Muscle of back (tissue), 11 donors: Measurements from ENCODE around the gene EIPR1. TPM values are rescaled to one million over a fixed set of nuclear protein-coding genes. Genes with fewer than 3 reads are reported as not detected.

Source experiments
- DNase-seq, 3 donors: peaks; one replicate each; pipeline versions ENCODE4 v3.0.0 to v3.0.0-alpha.2; 2013
- polyA plus RNA-seq, 10 donors: library from polyadenylated mRNA; unstranded; fragments of 120-200 nt; gene quantifications; one replicate each; pipeline ENCODE4 v1.2.1, GENCODE V29; 2013; ENCODE audit not compliant: insufficient read length in 10 of 10

Gene EIPR1
- polyA plus RNA-seq, 10 donors: 12.7 to 21.8 (median 17.3) TPM

DNA sequence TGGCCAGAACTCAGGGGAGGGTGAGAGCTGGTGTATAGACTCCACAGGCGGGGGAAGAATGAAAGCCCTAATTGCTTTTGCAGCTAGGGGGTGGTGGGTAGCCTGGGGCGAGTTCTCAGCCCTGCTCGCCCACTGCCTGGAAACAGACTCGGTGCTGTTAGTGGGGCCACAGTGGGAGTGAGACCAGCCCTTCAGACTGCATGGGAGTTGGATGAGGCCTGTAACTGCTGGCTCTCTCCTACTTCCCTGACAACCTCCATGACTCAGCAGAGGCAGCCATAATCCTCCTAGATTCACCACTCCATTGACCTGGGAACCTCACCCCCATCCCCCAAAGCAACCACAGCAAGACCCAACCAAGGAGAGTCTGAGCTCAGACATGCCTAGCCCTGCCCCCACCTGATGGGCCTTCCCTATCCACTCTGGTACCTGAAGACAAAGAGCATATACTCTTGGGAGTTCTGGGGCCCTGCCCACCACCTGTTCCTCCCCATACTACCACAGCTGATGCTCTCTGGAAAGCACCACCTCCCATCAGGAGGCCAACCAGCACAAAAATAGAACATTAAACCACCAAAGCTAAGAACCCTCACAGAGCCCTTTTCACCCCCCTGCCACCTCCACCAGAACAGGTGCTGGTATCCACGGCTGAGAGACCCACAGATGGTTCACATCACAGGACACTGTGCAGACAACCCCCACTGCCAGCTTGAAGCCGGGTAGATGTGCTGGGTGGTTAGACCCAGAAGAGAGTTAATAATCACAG lies 226.3 kb downstream of the EIPR1 start:
- DNase-seq: no peak

DNA sequence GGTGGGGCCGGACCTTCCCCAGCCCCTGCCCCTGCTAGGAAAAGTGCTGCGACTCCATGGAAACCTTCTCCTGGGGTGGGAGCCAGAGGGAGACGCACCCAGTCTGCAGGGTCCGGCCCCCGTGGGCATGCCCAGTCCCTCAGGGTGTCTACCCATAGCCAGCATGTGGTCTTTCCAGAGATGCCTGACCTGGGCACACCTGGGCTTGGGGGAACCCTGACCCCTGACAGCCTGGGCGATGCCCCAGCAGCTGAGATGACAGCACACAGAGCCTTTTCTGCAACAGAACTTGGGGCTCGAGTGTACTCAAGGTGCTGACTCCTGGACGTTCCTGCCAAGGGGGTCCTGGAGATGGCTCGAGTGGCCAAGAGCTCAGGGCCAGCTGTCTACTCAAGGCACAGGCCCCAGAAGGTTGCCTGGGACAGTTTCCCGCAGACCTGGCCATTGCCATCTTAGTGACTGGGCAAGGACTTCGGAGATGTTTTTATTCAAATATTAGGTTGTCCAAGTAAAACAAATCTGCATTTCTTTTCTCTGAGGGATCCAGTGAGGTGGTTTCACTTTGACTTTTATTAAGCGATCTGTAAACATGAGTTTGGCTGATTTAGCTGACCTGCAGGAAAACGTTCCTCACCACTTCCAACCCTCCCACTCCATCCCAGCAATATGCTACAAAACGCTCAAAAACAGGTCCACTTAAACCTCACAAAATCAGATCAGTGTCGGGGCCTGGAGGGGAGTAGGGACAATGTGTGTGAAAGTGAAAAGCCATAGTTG lies 228.0 kb downstream of the EIPR1 start:
- no peak for DNase-seq

DNA sequence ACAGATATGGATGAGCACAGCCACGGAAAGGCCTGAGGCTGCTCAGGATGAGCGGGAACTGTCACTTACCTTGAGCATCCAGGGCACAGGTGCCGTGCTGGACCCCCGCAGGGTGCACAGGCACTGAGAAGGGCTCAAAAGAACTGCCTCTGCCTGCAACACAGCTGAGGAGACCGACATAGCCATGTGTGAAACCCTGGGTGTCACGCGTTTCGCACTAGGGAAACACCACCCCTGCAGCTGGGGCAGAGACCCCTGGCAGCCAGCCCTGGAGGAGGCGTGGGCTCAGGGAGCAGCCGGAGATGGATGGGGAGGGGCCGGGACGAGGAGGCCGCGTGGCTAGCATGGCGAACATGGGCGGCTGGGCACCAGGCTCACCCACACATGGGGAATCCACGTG lies 228.9 kb downstream of the EIPR1 start:
- no peak for DNase-seq

DNA sequence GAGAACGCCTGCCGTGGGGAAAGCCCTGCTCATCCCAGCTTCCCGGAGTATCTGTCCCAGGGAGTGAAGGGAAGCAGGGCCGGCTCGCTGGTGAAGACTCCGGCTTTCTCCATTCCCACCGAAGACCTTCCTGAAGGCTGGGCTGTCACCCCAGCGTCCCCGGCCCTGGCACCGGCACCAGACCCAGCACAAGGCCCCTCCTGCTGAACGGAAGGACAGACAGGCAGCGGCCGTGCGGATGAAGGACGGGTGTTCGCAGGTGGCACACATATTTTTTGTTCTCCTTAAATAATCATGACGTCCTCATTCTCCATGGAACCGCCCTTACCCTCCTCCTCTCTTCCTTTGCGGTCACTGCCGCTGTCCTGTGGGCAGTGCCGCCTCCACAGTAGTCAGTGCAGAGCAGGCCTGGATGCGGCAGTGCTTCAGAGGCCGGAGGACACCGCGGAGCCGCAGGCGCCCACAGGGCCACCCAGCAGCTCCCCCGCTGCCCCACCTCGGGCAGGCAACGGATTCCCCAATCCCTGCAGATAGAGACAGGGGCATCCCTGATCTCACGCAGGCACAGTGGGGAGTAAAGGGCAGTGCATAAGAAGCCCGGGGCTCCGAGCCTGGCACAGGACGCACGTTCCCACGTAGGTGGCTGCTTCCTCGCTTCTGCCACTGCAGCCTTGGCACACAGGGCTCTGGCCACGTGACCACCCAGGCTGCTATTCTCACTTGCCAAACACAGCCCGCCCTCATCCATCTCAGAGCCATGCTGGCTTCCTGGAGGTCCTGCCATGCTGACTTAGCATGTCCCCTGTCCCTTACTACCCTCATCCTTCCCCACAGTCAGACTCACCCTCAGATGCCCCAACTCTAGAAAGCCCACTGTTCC lies 229.7 kb downstream of the EIPR1 start:
- DNase-seq: no peak

DNA sequence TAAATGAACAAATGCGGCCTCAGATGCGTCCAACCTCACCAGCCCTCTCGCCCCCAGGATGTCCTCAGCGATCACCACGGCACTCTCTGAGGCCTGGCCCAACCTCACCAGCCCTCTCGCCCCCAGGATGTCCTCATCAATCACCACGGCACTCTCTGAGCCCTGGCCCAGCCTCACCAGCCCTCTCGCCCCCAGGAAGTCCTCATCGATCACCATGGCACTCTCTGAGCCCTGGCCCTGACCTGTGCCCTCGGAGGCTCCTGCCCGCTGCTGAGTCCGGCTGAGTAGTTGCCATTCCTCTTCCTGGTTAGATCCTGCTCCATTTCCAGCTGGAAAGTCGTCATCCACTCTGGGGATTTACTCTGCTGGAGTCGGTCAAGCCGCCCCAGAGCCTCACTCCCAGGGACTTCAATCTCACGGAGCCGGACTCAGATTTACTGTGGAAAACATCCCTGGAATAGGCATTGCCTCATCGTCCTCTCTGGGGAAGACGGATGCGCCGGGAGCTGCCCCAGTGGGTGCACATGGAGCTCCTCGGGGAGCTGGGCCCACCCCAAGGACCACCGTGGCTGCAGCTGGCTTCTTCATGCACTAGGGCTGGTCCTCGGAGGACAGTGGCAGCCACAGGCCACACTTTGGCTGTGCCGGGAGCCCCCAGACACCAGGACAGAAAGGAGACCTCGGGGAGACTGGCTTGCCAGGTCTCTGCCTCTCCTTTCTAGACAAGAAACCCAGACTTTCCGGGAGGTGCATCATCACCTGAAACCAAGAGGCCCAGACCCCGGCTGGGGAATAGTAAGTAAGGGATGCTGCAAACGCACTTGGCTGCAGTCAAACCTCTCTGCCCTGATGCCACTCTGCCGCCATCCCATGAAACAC lies 230.6 kb downstream of the EIPR1 start:
- no peak for DNase-seq

DNA sequence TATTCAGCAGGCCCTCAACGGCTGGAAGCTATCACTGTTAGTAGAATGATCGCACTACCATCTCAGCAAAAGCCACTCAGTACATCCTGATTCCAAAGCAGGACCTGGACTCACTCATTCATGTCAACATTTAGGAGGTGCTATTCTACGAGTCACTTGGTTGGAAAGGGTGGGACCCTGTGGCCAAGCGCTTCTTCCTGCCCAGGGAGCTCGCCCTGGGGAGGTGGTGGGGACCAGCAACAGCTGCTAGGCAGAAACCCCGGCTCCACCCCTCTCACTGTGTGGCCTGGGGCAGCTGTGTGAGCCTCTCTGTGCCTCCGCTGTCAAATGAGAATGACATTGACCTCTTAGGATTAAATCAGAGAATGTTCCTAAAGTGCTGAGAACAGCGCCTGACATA lies 231.4 kb downstream of the EIPR1 start:
- DNase-seq: no peak

DNA sequence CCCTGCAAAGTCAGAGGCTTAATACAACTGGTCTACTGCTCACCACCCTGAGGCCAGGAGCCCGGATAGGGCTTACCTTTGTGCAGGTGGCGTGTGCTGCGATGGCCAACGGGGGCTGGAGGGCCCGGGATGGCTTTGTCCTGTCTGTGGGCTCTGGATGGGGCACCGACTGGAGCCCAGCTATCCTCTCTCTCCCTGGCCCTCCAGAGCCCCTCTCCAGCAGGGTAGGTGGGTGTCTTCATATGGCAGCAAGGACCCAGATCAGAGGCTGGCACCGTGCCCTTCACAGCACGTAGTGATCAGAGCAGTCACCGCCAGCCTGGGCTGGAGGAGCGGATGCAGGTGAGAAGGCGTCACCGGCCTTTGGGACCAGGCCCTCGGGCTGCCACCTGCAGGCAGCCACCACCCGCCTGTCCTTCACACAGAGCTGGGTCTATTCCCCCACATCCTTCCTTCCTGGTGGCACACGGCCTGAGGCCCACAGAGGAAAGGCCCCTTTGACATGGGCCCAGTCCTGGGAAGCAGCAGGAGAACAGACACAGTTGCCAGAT lies 232.1 kb downstream of the EIPR1 start:
- no peak for DNase-seq

DNA sequence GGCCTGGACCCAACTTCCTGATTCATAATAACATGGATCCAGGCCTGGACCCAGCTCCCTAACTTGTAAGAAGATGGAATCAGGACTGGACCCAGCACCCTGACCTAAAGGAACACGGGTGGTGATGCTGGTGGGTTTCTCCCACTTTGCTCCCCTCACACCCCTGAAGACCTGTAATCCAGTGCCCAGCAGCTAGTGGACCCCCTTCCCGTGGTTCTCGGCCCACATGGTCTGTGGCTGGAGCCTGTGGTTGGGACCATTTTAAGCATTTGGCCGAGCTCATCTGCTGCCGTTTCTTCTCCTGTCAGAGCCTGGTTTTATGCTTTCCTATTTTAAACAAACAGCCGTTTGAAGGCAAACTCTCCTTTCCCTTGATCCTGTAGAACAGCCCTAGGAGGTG lies 232.8 kb downstream of the EIPR1 start:
- DNase-seq: no peak

DNA sequence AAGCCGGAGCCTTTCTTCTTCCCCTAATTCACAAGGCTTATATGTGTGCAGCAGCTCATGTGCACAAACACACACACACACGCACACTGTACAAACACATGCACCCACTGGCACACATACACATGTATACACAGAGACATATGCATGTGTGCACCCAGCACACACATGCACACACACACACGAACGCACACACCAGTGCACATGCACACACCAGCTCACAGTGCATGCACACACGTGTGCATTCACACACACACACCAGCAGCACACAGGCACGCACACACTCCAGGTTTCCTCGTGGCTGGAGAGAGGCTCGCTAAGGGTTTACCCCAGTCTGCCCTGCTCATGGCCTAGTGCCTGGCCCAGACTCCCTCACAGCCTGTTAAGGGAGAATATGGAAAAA lies 234.0 kb downstream of the EIPR1 start:
- DNase-seq: no peak

DNA sequence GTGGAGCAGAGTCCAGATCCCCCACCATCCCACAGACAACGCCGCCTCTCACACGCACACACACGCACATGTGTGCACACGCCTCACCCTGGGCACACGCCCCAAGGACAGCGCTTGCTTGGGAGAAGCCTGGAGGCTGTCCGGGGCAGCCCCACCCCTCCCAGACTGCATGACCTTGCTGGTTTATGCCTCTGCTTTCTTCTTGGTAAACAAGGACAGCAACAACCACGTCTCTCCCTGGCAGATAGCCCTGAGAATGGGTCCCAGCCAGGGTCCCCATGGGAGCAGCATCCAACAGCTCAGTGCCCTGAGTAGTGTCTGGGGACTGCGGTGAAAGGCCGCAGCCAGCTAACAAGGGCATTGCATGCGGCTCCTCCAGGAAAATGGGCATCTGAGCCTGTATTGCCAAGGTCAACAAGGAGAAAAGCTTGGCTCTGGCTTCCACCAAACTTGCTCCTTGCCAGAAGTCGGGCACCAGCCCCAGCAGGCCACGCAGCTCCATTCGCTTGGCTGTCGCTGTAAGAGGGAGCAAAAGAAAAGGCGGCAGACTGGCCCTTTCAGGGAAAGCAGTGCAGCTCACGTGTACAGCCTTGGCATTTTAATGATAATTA lies 234.6 kb downstream of the EIPR1 start:
- DNase-seq: no peak

DNA sequence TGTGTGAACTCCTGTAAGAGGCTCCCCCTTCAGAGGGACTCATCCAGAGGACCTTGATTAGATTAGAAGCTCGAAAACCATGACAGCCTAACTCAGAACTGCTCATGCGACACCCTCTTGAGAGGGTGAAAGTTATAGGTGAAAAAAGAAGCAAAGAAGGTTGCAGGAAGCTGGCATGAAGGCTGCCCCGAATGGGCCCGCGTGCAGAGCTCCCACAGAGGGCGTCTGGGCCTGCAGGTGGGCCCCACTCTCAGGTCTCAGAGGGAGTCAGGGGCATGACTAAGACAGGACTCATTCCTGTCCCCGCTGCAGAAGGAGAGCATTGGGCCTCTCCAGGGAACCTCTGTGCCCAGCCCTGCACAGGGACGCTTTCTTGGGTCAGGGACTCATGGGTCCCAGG lies 235.4 kb downstream of the EIPR1 start:
- no peak for DNase-seq

DNA sequence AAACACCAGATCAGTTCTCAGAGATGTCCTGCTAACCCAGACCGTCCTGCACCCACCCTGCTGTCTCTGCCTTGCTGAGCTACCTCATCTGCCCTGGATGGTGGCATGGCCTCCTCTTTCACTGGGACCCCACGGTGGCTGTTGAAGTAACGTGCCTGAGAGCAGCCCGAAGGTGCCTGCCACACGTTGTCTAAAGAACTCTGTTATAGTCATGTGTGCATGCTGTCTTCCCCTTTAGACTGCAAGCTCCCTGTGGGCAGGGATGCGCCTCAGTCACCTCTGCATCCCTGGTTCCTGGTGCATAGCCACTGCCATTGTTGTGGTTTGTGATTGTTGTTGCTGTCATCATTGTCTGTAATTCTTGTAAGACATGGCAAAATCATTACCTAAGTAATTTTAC lies 235.9 kb downstream of the EIPR1 start:
- no peak for DNase-seq

DNA sequence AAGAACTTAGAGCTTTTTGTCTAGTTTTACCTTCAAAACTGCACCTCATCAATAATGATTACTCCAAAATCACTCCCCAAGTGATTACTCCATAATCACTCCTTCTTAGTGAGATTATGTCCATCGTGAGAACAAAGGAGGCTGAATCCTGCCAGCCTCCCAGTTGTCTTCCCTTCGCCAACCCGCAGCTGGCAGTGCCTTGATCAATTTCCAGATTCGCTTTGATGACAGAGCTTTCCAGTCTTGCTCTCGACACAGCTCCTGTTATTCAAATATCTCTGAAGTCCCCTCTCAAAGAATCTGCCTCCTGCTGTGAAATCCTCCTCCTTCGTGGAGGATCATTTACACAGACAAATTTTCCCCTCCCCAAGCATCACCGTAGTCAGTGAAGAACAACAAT lies 237.7 kb downstream of the EIPR1 start:
- DNase-seq: no peak

Other genes starting within 250 kb of the EIPR1 start
- gene TRAPPC12, start 1.9 kb upstream of the EIPR1 start, polyA plus RNA-seq: 10 to 100 TPM; 51.0 to 88.1 (median 61.9) TPM
- 10 to 100 TPM; 48.7 to 67.8 (median 56.4) TPM for gene ADI1, start 141.7 kb upstream of the EIPR1 start, polyA plus RNA-seq
- 10 to 100 TPM; 15.9 to 20.7 (median 18.6) TPM for gene RNASEH1, start 180.5 kb upstream of the EIPR1 start, polyA plus RNA-seq
- gene RPS7, start 197.4 kb upstream of the EIPR1 start, polyA plus RNA-seq: 1,000 to 10,000 TPM; 1,713 to 2,141 (median 2,026) TPM
- 1 to 10 TPM in 1 of 10 donors, under 1 TPM in 7, not detected in 2; 0.26 to 1.4 (median 0.49) TPM for gene COLEC11, start 217.3 kb upstream of the EIPR1 start, polyA plus RNA-seq